Activated CD4-positive, alpha-beta T cell treated with anti-CD3 and anti-CD28 coated beads for 36 hours (primary cell): ENCODE results near the gene ISCA2. TPM values are rescaled to one million over a fixed set of nuclear protein-coding genes. Genes with fewer than 3 reads are reported as not detected.

Source experiments
- ATAC-seq: fragments of 200-7000 bp; cut with Tn5 transposase; one replicate; pipeline ENCODE4 v1.10.0; 2021; ENCODE audit warnings: mild to moderate bottlenecking, moderate library complexity
- CTCF ChIA-PET: fragments of 350-600 bp; sonication (Branson Sonifier 250); formaldehyde crosslinking; loops from one replicate; lab custom pipeline; 2021; ENCODE audit warnings: antibody characterized with exemption; lab: Charles Lee
- POLR2A ChIA-PET: fragments of 350-600 bp; sonication (Branson Sonifier 250); formaldehyde crosslinking; loops from one replicate; lab custom pipeline; 2021; ENCODE audit warnings: antibody characterized with exemption, inconsistent platforms; lab: Charles Lee
- DNase-seq: peaks from one replicate; pipeline ENCODE4 v3.0.0-alpha.2; 2020
- H3K27ac Mint-ChIP-seq: one replicate; pipeline ENCODE4 v1.8.0; 2021; ENCODE audit warnings: mixed read lengths
- H3K27me3 Mint-ChIP-seq: one replicate; pipeline ENCODE4 v1.8.0; 2021; ENCODE audit warnings: mixed read lengths
- H3K36me3 Mint-ChIP-seq: one replicate; pipeline ENCODE4 v1.8.0; 2021; ENCODE audit warnings: low read depth, mixed read lengths
- H3K4me1 Mint-ChIP-seq: one replicate; pipeline ENCODE4 v1.8.0; 2021; ENCODE audit warnings: mixed read lengths
- H3K4me3 Mint-ChIP-seq: one replicate; pipeline ENCODE4 v1.8.0; 2021; ENCODE audit warnings: mild to moderate bottlenecking, moderate library complexity, mixed read lengths
- H3K9me3 Mint-ChIP-seq: one replicate; pipeline ENCODE4 v1.8.0; 2021; ENCODE audit warnings: low read depth, mixed read lengths
- intact Hi-C, 2 experiments: fragments of 100-400 bp; cut with DNase I in 1 of 2; cut with micrococcal nuclease in 1 of 2; formaldehyde crosslinking; loops; one replicate each; pipeline versions ENCODE4 v1.14.2 to v1.15.1; 2022 to 2024; cut with DNase I, micrococcal nuclease
- total RNA-seq, 2 experiments: library from RNA; stranded (reverse); gene quantifications; one replicate each; pipeline ENCODE4 v1.2.3, GENCODE V29; 2021

Gene ISCA2
- total RNA-seq, 2 experiments from 2014 or later, result 29.5 to 35.9 TPM

DNA sequence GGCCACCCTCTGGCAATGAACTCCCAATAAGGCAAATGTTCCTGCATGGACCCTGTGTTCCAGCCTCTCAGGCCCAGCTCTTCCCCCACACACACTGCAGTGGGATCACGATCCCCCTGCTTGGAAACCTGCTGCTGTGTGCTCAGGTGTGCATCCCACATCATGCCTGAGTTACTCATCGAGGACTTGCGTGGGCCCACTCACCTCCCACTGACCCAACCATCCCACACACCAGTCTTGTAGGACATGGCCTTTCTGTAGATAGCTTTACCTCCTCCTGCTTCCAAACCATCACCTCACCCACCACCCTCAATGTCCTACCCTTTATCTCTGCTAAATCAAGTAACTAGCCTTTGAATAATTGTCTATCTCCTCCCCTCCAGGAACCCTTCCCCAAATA, 25.1 kb upstream of the ISCA2 start:
- no peaks in the 10 kb centered on the region for H3K9me3 Mint-ChIP-seq
- DNase-seq (no peak), ATAC-seq (no peak)
- H3K27ac Mint-ChIP-seq, result no peak overlapping the region
- ChIA-PET CTCF (interaction anchor here (0.7 kb wide), 1 partner anchor 16 kb away, joined by 3 read pairs; no protein-coding TSS in a partner anchor), POLR2A (no interaction called here)
- H3K36me3 Mint-ChIP-seq, result no peaks in the 10 kb centered on the region
- H3K4me3 Mint-ChIP-seq, result no peak overlapping the region
- no peaks in the 10 kb centered on the region for H3K27me3 Mint-ChIP-seq
- intact Hi-C loops, result no loop called here
- H3K4me1 Mint-ChIP-seq, result no peaks in the 10 kb centered on the region

DNA sequence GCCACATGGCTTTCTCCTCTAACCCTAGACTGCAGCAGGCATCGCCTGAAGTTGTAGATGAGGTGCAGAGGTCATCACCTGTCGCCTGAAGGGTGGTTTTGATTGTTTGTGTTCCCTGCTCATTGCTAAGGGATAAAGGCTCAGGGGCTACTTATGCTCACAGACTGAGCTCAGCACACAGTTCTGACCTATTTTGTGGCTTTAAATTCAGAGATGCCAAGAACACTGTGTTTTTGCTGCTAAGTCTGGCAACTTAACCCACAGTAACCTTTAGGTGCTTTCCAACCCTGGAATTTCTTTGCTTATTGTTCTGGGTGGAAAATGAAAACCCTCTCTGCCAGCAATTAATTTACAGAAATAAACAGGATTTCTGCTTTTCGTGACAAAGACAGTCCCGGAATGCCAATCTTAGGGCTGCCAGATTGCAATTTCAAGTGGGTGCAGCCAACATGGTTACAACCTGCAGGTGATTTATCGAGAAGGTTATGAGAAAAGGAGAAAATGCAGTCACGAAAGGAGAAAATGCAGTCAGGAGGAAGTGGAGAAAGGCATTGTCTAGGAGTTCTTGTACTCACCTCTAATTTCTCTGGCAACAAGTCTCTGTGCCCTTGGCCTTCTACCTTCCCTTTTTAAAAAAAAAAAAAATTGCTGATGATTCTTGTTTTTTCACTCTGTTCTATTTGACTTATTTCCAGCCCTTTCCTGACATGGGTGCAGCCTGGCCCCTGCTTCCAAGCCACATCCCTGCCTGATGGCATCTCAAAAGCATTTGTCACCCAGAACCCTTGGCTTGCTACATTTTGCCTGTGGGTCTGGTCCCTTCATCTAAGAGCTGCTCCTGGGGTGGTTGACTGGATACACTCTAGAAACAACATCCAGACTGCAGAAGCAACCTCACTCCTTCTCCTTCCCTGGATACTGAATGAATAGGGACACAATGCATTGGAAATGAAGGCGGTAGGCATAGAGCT, 23.7 kb upstream of the ISCA2 start:
- H3K27ac Mint-ChIP-seq, result no peak overlapping the region
- ChIA-PET CTCF (no interaction called here), POLR2A (no interaction called here)
- no peaks in the 10 kb centered on the region for H3K27me3 Mint-ChIP-seq
- no peaks in the 10 kb centered on the region for H3K4me1 Mint-ChIP-seq
- H3K36me3 Mint-ChIP-seq, result no peaks in the 10 kb centered on the region
- no peak for DNase-seq
- no peak for ATAC-seq
- no peak overlapping the region for H3K4me3 Mint-ChIP-seq
- intact Hi-C loops, result no loop called here
- H3K9me3 Mint-ChIP-seq, result no peaks in the 10 kb centered on the region

DNA sequence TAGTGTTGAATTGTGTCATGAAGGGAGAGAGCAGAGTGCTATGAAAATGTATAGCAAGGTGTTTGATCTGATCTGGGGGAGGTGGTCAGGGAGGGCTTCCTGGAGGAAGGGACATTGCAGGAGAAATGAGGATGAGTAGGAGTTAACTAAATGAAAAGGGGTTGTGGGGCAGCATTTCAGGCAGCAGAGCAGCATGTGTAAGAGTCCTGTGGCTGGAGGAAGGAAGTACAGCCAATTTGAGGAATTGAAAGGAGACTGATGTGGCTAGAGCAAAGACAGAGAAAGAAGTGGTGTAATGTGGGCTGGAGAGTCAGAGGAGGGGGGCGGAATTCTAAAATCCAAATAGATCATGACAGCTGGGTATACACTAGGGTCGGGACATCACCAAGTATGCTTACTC, 21.0 kb upstream of the ISCA2 start:
- Mint-ChIP-seq H3K27ac (no peak overlapping the region), H3K4me1 (no peaks in the 10 kb centered on the region), H3K27me3 (no peaks in the 10 kb centered on the region), H3K36me3 (peaks cover 2% of the 10 kb centered on the region), H3K4me3 (no peak overlapping the region), H3K9me3 (no peaks in the 10 kb centered on the region)
- intact Hi-C loops, result no loop called here
- ATAC-seq (no peak), DNase-seq (no peak)
- POLR2A ChIA-PET, result no interaction called here
- CTCF ChIA-PET, result no interaction called here

DNA sequence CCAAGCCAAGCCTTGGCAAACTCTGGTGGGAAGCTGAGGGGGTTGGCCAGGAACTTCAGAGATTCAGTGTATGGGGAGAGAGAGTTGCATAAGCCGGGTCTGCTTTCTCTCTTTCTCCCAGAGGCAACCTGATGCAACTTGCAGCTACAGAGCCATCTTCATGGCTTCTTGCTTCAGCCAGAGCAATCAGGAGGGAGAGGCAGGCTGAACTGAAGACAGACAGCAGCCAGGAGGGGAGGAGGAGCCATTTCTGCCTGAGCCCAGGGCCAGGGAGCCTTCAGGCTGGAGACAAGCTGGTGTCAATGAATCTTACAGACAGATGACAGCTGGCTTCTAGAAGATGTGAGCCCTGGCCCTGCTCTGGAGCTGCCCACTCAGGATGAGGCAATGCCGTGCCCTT, 19.2 kb upstream of the ISCA2 start:
- Mint-ChIP-seq H3K36me3 (peaks cover 5% of the 10 kb centered on the region), H3K9me3 (no peaks in the 10 kb centered on the region), H3K4me3 (no peak overlapping the region), H3K4me1 (no peaks in the 10 kb centered on the region), H3K27ac (no peak overlapping the region), H3K27me3 (no peaks in the 10 kb centered on the region)
- DNase-seq (no peak), ATAC-seq (no peak)
- ChIA-PET CTCF (interaction anchor here (0.5 kb wide), 1 partner anchor 77 kb away, joined by 3 read pairs; no protein-coding TSS in a partner anchor), POLR2A (no interaction called here)
- intact Hi-C loops, result no loop called here

DNA sequence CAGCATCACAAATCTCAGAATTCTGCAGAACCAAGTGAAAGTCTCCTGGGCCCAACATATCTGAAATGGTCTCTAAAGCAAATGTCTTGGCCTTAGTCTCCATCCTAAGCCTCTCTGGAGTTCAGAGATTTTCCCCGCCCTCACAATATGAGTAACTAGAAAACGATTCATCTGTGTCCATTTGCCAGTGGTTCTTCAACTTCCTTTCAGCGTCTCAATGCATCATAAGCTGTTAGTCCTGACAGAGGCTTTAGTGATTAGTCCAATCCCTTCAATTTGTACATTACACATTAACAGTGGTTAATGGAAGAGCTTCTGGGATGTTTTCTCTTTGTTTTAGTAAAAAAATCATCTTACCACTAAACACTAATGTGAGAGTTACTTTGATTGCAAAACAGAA, 17.9 kb upstream of the ISCA2 start:
- Mint-ChIP-seq H3K9me3 (no peaks in the 10 kb centered on the region), H3K4me3 (no peak overlapping the region), H3K27ac (no peak overlapping the region), H3K36me3 (peaks cover 9% of the 10 kb centered on the region), H3K27me3 (no peaks in the 10 kb centered on the region), H3K4me1 (no peaks in the 10 kb centered on the region)
- intact Hi-C loops, result no loop called here
- DNase-seq, result no peak
- CTCF ChIA-PET, result interaction anchor here (0.5 to 0.8 kb wide), 2 partner anchors 78 to 162 kb away, joined by 3 read pairs; no protein-coding TSS in a partner anchor
- ATAC-seq, result no peak
- POLR2A ChIA-PET, result no interaction called here

DNA sequence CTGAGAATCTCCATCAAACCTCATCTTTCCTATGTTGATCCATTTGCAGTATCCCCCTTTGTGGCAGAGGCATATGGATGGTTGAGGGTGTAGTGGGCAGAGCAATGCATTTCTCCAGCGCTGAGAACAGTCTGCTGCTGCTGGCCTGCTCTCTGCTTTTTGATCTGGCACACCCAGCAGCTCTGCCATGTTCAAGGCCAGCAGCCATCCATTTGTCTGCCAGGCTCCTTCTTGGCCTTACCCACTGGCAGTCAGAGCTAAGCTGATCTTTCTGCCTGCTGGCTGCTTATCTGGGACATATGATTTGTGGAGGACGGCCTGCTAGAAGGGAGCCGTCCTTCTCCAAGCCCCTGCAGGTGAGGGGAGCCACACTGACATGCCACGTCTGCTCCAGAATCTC, 17.5 kb upstream of the ISCA2 start:
- no peaks in the 10 kb centered on the region for H3K27me3 Mint-ChIP-seq
- ChIA-PET POLR2A (no interaction called here), CTCF (interaction anchor here (0.8 kb wide), 1 partner anchor 78 kb away, joined by 3 read pairs; no protein-coding TSS in a partner anchor)
- ATAC-seq, result no peak
- no peaks in the 10 kb centered on the region for H3K9me3 Mint-ChIP-seq
- no peaks in the 10 kb centered on the region for H3K4me1 Mint-ChIP-seq
- intact Hi-C loops, result no loop called here
- H3K4me3 Mint-ChIP-seq, result no peak overlapping the region
- H3K27ac Mint-ChIP-seq, result no peak overlapping the region
- peaks cover 9% of the 10 kb centered on the region for H3K36me3 Mint-ChIP-seq
- no peak for DNase-seq

DNA sequence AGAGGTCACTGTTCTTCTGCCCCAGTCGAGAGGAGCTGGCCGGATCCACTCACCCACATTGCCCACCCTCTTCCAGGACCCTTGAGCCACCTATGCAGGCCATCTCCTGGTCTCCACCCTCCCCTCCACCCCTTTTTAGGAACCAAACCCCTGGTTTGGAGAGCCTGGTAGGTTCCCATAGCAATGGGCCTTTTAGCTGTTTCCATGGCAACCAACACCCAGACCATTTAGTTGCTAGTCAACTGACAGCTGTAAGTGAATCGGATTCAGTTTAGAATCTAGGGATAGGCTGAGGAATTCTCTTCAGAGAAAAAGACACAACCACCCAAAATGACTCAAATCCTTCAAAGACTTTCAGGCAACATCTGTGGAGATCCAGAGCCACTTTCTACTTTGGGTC, 17.0 kb upstream of the ISCA2 start:
- no peaks in the 10 kb centered on the region for H3K27me3 Mint-ChIP-seq
- no peaks in the 10 kb centered on the region for H3K9me3 Mint-ChIP-seq
- ChIA-PET CTCF (interaction anchor here (0.5 kb wide), 1 partner anchor 405 kb away, joined by 3 read pairs; no protein-coding TSS in a partner anchor), POLR2A (no interaction called here)
- H3K36me3 Mint-ChIP-seq, result peaks cover 12% of the 10 kb centered on the region
- no peaks in the 10 kb centered on the region for H3K4me1 Mint-ChIP-seq
- no peak for DNase-seq
- intact Hi-C loops, result no loop called here
- H3K27ac Mint-ChIP-seq, result no peak overlapping the region
- no peak overlapping the region for H3K4me3 Mint-ChIP-seq
- no peak for ATAC-seq

DNA sequence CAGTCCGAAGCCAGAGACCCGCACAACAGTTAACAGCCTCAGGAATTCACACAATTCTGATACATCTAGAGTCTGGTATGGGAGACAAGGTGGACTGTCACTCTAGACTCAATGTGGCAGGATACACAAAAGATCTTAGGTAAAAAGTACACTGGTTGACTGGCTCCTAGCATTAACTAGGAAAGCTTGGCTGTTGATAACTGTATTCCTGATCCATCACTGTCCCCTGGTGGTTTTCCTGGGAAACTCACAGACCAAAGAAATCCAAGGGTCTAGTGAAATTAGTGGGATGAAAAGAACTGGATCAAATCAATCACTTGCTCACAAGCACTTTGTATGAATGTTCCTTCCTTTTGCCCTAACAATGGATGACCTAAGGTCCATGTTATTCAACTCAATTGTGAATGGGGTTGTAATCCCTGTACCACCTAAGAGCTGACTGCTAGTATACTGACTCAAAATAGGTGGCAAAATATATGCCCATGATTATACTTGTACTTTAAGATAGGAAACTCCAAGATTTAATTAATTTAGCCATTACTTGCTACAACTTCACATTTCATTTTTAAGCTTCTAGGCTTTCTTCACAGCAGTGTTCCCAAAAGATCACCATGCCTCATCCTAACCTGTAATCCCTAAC, 14.4 kb upstream of the ISCA2 start:
- Mint-ChIP-seq H3K4me1 (no peaks in the 10 kb centered on the region), H3K27ac (no peak overlapping the region), H3K27me3 (no peaks in the 10 kb centered on the region), H3K4me3 (no peak overlapping the region), H3K9me3 (no peaks in the 10 kb centered on the region), H3K36me3 (peaks cover 19% of the 10 kb centered on the region)
- no peak for DNase-seq
- no peak for ATAC-seq
- POLR2A ChIA-PET, result no interaction called here
- CTCF ChIA-PET, result interaction anchor here (0.5 to 0.9 kb wide), 2 partner anchors 11 to 1006 kb away, joined by 3 to 4 read pairs; no protein-coding TSS in a partner anchor
- intact Hi-C loops, result no loop called here

DNA sequence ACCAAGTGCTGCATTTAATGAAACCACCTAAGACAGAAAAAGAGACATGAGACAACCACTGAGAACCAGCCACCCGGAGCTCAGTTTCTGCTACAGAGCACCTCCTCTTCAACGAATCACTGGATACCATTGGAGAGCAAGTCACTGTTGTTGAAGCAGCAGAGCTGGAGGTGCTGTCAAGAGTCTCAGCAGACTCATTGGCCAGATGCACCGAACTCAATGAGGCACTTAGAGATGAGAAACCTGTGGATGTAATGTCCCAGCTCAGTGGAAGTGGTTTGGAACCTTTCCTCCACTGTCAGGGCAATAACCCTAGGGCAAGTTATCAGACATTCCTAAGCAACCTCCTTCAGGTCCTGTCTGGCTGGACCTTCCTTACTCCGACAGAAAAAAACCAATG, 13.5 kb upstream of the ISCA2 start:
- CTCF ChIA-PET, result interaction anchor here (0.5 kb wide), 1 partner anchor 60 kb away, joined by 3 read pairs; no protein-coding TSS in a partner anchor
- POLR2A ChIA-PET, result no interaction called here
- H3K27me3 Mint-ChIP-seq, result no peaks in the 10 kb centered on the region
- intact Hi-C loops, result no loop called here
- ATAC-seq (no peak), DNase-seq (no peak)
- H3K4me3 Mint-ChIP-seq, result no peak overlapping the region
- H3K4me1 Mint-ChIP-seq, result no peaks in the 10 kb centered on the region
- H3K27ac Mint-ChIP-seq, result no peak overlapping the region
- no peaks in the 10 kb centered on the region for H3K9me3 Mint-ChIP-seq
- peaks cover 22% of the 10 kb centered on the region for H3K36me3 Mint-ChIP-seq

DNA sequence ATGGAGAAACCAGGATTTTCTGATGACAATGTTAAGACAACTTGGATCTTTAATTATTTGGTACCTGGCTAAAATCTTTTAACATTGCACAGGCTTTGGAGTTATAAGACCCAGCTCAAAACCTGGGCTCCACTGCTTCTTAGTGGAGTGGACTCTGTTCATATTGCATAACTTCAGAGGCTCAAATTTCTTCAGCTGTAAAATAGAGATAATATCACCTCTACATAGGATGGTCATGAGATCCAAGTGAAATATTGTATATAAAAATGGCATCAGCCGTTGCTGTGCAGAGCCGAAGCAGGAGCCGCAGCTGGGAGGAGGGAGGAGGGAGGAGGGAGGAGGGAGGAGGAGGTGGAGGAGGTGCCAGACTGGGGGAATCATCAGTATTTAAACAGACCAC, 11.0 kb upstream of the ISCA2 start:
- intact Hi-C loops, result no loop called here
- ChIA-PET POLR2A (no interaction called here), CTCF (interaction anchor here (1.1 kb wide), 1 partner anchor 9 kb away, joined by 3 read pairs; no protein-coding TSS in a partner anchor)
- H3K4me1 Mint-ChIP-seq, result no peaks in the 10 kb centered on the region
- H3K36me3 Mint-ChIP-seq, result peaks cover 19% of the 10 kb centered on the region
- ATAC-seq (no peak), DNase-seq (no peak)
- no peak overlapping the region for H3K27ac Mint-ChIP-seq
- no peaks in the 10 kb centered on the region for H3K9me3 Mint-ChIP-seq
- no peaks in the 10 kb centered on the region for H3K27me3 Mint-ChIP-seq
- H3K4me3 Mint-ChIP-seq, result no peak overlapping the region

DNA sequence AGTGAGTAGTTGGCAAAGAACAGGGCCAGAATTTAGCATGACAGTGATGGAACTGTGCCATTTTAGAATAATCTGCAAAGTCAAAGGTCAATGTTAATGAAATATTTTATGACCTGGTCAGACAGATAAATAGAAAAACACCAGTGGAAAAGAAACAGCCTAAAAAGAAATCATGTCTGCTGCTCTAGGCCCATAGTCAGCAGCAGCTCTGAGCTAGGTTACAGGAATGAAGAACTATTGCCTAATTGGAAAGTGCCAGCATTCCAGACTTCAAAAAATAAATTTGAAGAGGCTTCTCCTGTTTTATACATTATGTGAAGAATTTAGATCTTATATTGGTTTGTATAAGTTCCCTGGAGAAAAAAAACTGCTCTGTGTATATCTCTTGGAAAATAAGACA, 10.2 kb upstream of the ISCA2 start:
- Mint-ChIP-seq H3K9me3 (no peaks in the 10 kb centered on the region), H3K4me1 (no peaks in the 10 kb centered on the region), H3K27ac (no peak overlapping the region), H3K27me3 (no peaks in the 10 kb centered on the region), H3K4me3 (no peak overlapping the region), H3K36me3 (peaks cover 19% of the 10 kb centered on the region)
- DNase-seq, result no peak
- CTCF ChIA-PET, result no interaction called here
- intact Hi-C loops, result no loop called here
- POLR2A ChIA-PET, result no interaction called here
- ATAC-seq, result no peak
